AG04449 (cell line): Measurements from ENCODE around the gene COL15A1.

Experiments used
- CTCF ChIA-PET: fragments of 350-600 bp; formaldehyde crosslinking; extraction: SDS; loops from one replicate; lab custom pipeline; 2021; ENCODE audit warnings: antibody characterized with exemption; lab: Yijun Ruan, JAX
- POLR2A ChIA-PET: fragments of 400-600, 350-600 bp; formaldehyde crosslinking; extraction: SDS; loops from one replicate; lab custom pipeline; 2020; ENCODE audit warnings: antibody characterized with exemption, inconsistent platforms; lab: Yijun Ruan, JAX
- DNase-seq: peaks from one replicate; pipeline ENCODE4 v3.0.0-alpha.2; 2010; ENCODE audit warnings: low read depth, low spot score
- H3K4me3 ChIP-seq: 2 replicates; pipeline ENCODE4 v1.5.1; 2011; ENCODE audit warnings: low read depth, mild to moderate bottlenecking, control low read depth, low read length
- CTCF ChIP-seq: IDR thresholded peaks from one replicate; pipeline ENCODE4 v1.5.1; 2011; ENCODE audit warnings: mild to moderate bottlenecking, moderate library complexity, low read length, control low read depth, inconsistent platforms; ENCODE audit not compliant: insufficient read depth; ENCODE audit errors: missing control alignments

Gene COL15A1

GRCh38 chr9:99075246-99075912 is 131.7 kb downstream of the COL15A1 start:
- ChIA-PET CTCF (interaction anchor here (0.9 to 1.0 kb wide), 2 partner anchors 18 to 101 kb away, joined by 3 read pairs; no protein-coding TSS in a partner anchor), POLR2A (no interaction called here)
- peak; percentile 51 for DNase-seq
- TF ChIP-seq CTCF = no peak
- H3K4me3 ChIP-seq = no peak overlapping the region

GRCh38 chr9:99076030-99076429 is 132.3 kb downstream of the COL15A1 start:
- no peak overlapping the region for H3K4me3 ChIP-seq
- ChIA-PET CTCF (interaction anchor here (0.9 to 1.7 kb wide), 2 partner anchors 18 to 102 kb away, joined by 3 read pairs; no protein-coding TSS in a partner anchor), POLR2A (no interaction called here)
- DNase-seq = no peak
- TF ChIP-seq CTCF = no peak

GRCh38 chr9:99076483-99077171 is 132.9 kb downstream of the COL15A1 start:
- no peak for TF ChIP-seq CTCF
- CTCF ChIA-PET = interaction anchor here (0.9 to 1.7 kb wide), 2 partner anchors 19 to 102 kb away, joined by 3 read pairs; no protein-coding TSS in a partner anchor
- POLR2A ChIA-PET = no interaction called here
- DNase-seq = no peak
- no peak overlapping the region for H3K4me3 ChIP-seq

GRCh38 chr9:99078717-99079116 is 135.0 kb downstream of the COL15A1 start:
- TF ChIP-seq CTCF = no peak
- no peak for DNase-seq
- POLR2A ChIA-PET = no interaction called here
- H3K4me3 ChIP-seq = no peak overlapping the region
- CTCF ChIA-PET = interaction anchor here (1.3 to 1.6 kb wide), 2 partner anchors 19 to 218 kb away, joined by 3 read pairs; no protein-coding TSS in a partner anchor

- DNase-seq = no peak
- ChIA-PET POLR2A (no interaction called here), CTCF (interaction anchor here (1.3 kb wide), 1 partner anchor 20 kb away, joined by 3 read pairs; no protein-coding TSS in a partner anchor)
- TF ChIP-seq CTCF = no peak
- H3K4me3 ChIP-seq = no peak overlapping the region
Measured at GRCh38 chr9:99079542-99079941, 135.8 kb downstream of the COL15A1 start.

- ChIA-PET POLR2A (no interaction called here), CTCF (interaction anchor here (1.4 to 2.3 kb wide), 2 partner anchors 16 to 58 kb away, joined by 5 to 6 read pairs; no protein-coding TSS in a partner anchor)
- H3K4me3 ChIP-seq = no peak overlapping the region
- DNase-seq = no peak
- TF ChIP-seq CTCF = no peak
Measured at GRCh38 chr9:99083051-99083450, 139.3 kb downstream of the COL15A1 start.
